ENCODE measurements around the gene SYN1.
"Not testable (repeated sequence)": the region's sequence is repeated elsewhere in the genome, so short reads cannot be mapped to it uniquely, and the experiment has no call there.

Gene SYN1

GRCh38 chrX:47623540-47624027 lies 3.9 kb upstream of the SYN1 start:
- no peaks in the 10 kb centered on the region for H3K9me3 Mint-ChIP-seq
- CTCF ChIA-PET: interaction anchor here (0.7 to 1.2 kb wide), 2 partner anchors 75 to 83 kb away, joined by 3 read pairs; no protein-coding TSS in a partner anchor
- peaks cover 20% of the 10 kb centered on the region for H3K27me3 Mint-ChIP-seq
- peak overlapping the region; percentile 75 for H3K4me3 Mint-ChIP-seq
- peaks cover 14% of the 10 kb centered on the region for H3K36me3 Mint-ChIP-seq
- DNase-seq: peak; percentile 64
- H3K4me1 Mint-ChIP-seq: peaks cover 24% of the 10 kb centered on the region
- no peak overlapping the region for H3K27ac Mint-ChIP-seq

- CTCF ChIA-PET: no interaction called here
These were observed 2.2 kb upstream of the SYN1 start for GRCh38 chrX:47621851-47622250.

GRCh38 chrX:47620303-47620685 lies 637 bp upstream of the SYN1 start:
- no peak overlapping the region for H3K4me3 Mint-ChIP-seq

More at GRCh38 chrX:47621851-47622250, 2.2 kb upstream of the SYN1 start:
- Mint-ChIP-seq H3K9me3 (no peaks in the 10 kb centered on the region), H3K36me3 (peaks cover 10% of the 10 kb centered on the region), H3K4me1 (peaks cover 17% of the 10 kb centered on the region), H3K4me3 (no peak overlapping the region), H3K27me3 (peaks cover 33% of the 10 kb centered on the region), H3K27ac (peak overlapping the region; percentile 62)
- no peak for DNase-seq

GRCh38 chrX:47618923-47619485 lies 653 bp downstream of the SYN1 start:
- Mint-ChIP-seq H3K27ac (no peak overlapping the region), H3K27me3 (peaks cover 37% of the 10 kb centered on the region), H3K36me3 (peaks cover under 1% of the 10 kb centered on the region), H3K4me1 (peaks cover 14% of the 10 kb centered on the region), H3K4me3 (peak overlapping the region; percentile 57), H3K9me3 (no peaks in the 10 kb centered on the region)
- no peak for DNase-seq
- CTCF ChIA-PET: no interaction called here

More at GRCh38 chrX:47620303-47620685, 637 bp upstream of the SYN1 start:
- CTCF ChIA-PET: no interaction called here
- peaks cover 17% of the 10 kb centered on the region for H3K4me1 Mint-ChIP-seq
- peaks cover 5% of the 10 kb centered on the region for H3K36me3 Mint-ChIP-seq
- H3K27ac Mint-ChIP-seq: no peak overlapping the region
- H3K27me3 Mint-ChIP-seq: peaks cover 33% of the 10 kb centered on the region
- H3K9me3 Mint-ChIP-seq: no peaks in the 10 kb centered on the region
- no peak for DNase-seq

- no peak overlapping the region for H3K27ac Mint-ChIP-seq
- peaks cover 21% of the 10 kb centered on the region for H3K27me3 Mint-ChIP-seq
- CTCF ChIA-PET: no interaction called here
These were observed 5.0 kb downstream of the SYN1 start for GRCh38 chrX:47614618-47615017.

GRCh38 chrX:47613082-47613481 lies 6.6 kb downstream of the SYN1 start:
- H3K4me3 Mint-ChIP-seq: no peak overlapping the region
- no peak overlapping the region for H3K27ac Mint-ChIP-seq
- no peaks in the 10 kb centered on the region for H3K36me3 Mint-ChIP-seq
- H3K27me3 Mint-ChIP-seq: peaks cover 11% of the 10 kb centered on the region
- DNase-seq: no peak
- no peaks in the 10 kb centered on the region for H3K9me3 Mint-ChIP-seq
- CTCF ChIA-PET: no interaction called here
- peaks cover 4% of the 10 kb centered on the region for H3K4me1 Mint-ChIP-seq

More at GRCh38 chrX:47614618-47615017, 5.0 kb downstream of the SYN1 start:
- Mint-ChIP-seq H3K36me3 (no peaks in the 10 kb centered on the region), H3K4me1 (peaks cover 2% of the 10 kb centered on the region), H3K4me3 (no peak overlapping the region), H3K9me3 (no peaks in the 10 kb centered on the region)
- no peak for DNase-seq

- no peak for DNase-seq
- H3K4me1 Mint-ChIP-seq: peaks cover 6% of the 10 kb centered on the region
- H3K4me3 Mint-ChIP-seq: no peak overlapping the region
- H3K9me3 Mint-ChIP-seq: no peaks in the 10 kb centered on the region
- no peak overlapping the region for H3K27ac Mint-ChIP-seq
- CTCF ChIA-PET: no interaction called here
- H3K36me3 Mint-ChIP-seq: no peaks in the 10 kb centered on the region
- H3K27me3 Mint-ChIP-seq: peaks cover 5% of the 10 kb centered on the region
These were observed 7.2 kb downstream of the SYN1 start for GRCh38 chrX:47612418-47612817.

GRCh38 chrX:47611926-47612325 lies 7.7 kb downstream of the SYN1 start:
- no peak for DNase-seq
- Mint-ChIP-seq H3K9me3 (no peaks in the 10 kb centered on the region), H3K36me3 (no peaks in the 10 kb centered on the region), H3K4me1 (peaks cover 6% of the 10 kb centered on the region), H3K27ac (no peak overlapping the region), H3K27me3 (peaks cover 4% of the 10 kb centered on the region), H3K4me3 (no peak overlapping the region)
- CTCF ChIA-PET: no interaction called here

GRCh38 chrX:47611489-47611888 lies 8.2 kb downstream of the SYN1 start:
- no peak overlapping the region for H3K27ac Mint-ChIP-seq
- CTCF ChIA-PET: no interaction called here
- no peaks in the 10 kb centered on the region for H3K9me3 Mint-ChIP-seq
- no peak for DNase-seq
- peaks cover 6% of the 10 kb centered on the region for H3K4me1 Mint-ChIP-seq
- no peaks in the 10 kb centered on the region for H3K36me3 Mint-ChIP-seq
- H3K27me3 Mint-ChIP-seq: peaks cover 4% of the 10 kb centered on the region
- no peak overlapping the region for H3K4me3 Mint-ChIP-seq

- H3K9me3 Mint-ChIP-seq: no peaks in the 10 kb centered on the region
- H3K27me3 Mint-ChIP-seq: peaks cover 4% of the 10 kb centered on the region
- H3K36me3 Mint-ChIP-seq: no peaks in the 10 kb centered on the region
- CTCF ChIA-PET: no interaction called here
- peaks cover 6% of the 10 kb centered on the region for H3K4me1 Mint-ChIP-seq
- no peak overlapping the region for H3K4me3 Mint-ChIP-seq
- no peak overlapping the region for H3K27ac Mint-ChIP-seq
- no peak for DNase-seq
These were observed 9.1 kb downstream of the SYN1 start for GRCh38 chrX:47610511-47610910.

- no peak for DNase-seq
- Mint-ChIP-seq H3K27ac (no peak overlapping the region), H3K9me3 (no peaks in the 10 kb centered on the region), H3K36me3 (no peaks in the 10 kb centered on the region), H3K27me3 (no peaks in the 10 kb centered on the region), H3K4me1 (peaks cover 6% of the 10 kb centered on the region), H3K4me3 (no peak overlapping the region)
- CTCF ChIA-PET: interaction anchor here (0.6 kb wide), 1 partner anchor 135 kb away, joined by 3 read pairs; no protein-coding TSS in a partner anchor
These were observed 11.4 kb downstream of the SYN1 start for GRCh38 chrX:47608130-47608810.

GRCh38 chrX:47607091-47607490 lies 12.6 kb downstream of the SYN1 start:
- Mint-ChIP-seq H3K9me3 (no peaks in the 10 kb centered on the region), H3K4me3 (no peak overlapping the region), H3K27me3 (no peaks in the 10 kb centered on the region), H3K36me3 (no peaks in the 10 kb centered on the region), H3K27ac (no peak overlapping the region), H3K4me1 (peaks cover 6% of the 10 kb centered on the region)
- DNase-seq: no peak
- CTCF ChIA-PET: no interaction called here

GRCh38 chrX:47605024-47605423 lies 14.6 kb downstream of the SYN1 start:
- H3K9me3 Mint-ChIP-seq: no peaks in the 10 kb centered on the region
- CTCF ChIA-PET: no interaction called here
- DNase-seq: no peak

GRCh38 chrX:47603125-47603524 lies 16.5 kb downstream of the SYN1 start:
- H3K27ac Mint-ChIP-seq, H3K27me3 Mint-ChIP-seq, DNase-seq, CTCF ChIA-PET, H3K36me3 Mint-ChIP-seq, H3K4me3 Mint-ChIP-seq, H3K9me3 Mint-ChIP-seq, H3K4me1 Mint-ChIP-seq: not testable (repeated sequence)

More at GRCh38 chrX:47605024-47605423, 14.6 kb downstream of the SYN1 start:
- Mint-ChIP-seq H3K27ac (no peak overlapping the region), H3K27me3 (peaks cover 3% of the 10 kb centered on the region), H3K4me3 (no peak overlapping the region), H3K4me1 (peaks cover 6% of the 10 kb centered on the region), H3K36me3 (no peaks in the 10 kb centered on the region)

GRCh38 chrX:47597222-47597621 lies 22.4 kb downstream of the SYN1 start:
- peaks cover 16% of the 10 kb centered on the region for H3K4me1 Mint-ChIP-seq
- no peak for DNase-seq
- peaks cover 14% of the 10 kb centered on the region for H3K9me3 Mint-ChIP-seq
- H3K27ac Mint-ChIP-seq: no peak overlapping the region
- H3K4me3 Mint-ChIP-seq: no peak overlapping the region
- peaks cover 4% of the 10 kb centered on the region for H3K27me3 Mint-ChIP-seq
- CTCF ChIA-PET: no interaction called here
- H3K36me3 Mint-ChIP-seq: peaks cover 14% of the 10 kb centered on the region
